ENCODE measurements around the gene NDUFAF4.
"Not testable (repeated sequence)": the region's sequence is repeated elsewhere in the genome, so short reads cannot be mapped to it uniquely, and the experiment has no call there.

The NDUFAF4 gene

DNA sequence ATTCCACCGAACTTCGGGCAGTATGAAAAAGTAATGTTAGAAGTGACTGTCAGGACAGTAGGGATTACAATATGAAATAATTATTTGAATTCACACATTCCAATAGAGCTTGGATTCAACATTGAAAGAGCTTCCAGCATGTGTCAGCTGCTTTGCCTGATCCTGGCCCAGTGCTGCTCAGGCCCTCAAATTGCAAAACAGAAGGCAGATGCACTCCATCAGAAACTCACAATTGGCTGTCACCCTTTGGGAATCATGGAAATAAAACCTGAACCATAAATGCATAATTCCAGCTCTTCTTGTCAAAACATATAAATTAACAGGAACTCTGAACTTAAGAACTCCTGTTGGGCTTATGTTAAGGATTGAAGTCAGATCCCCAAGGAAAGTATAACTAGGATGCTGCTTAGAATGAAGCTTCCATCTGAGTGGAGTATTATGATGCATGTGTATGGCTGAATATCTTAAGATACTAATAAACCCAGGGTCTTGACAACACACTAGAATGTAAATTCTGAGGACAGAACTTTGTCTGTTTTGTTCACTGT is 1.8 kb upstream of the NDUFAF4 start:
- in situ Hi-C loops (cut with HindIII; ENCODE audit: low sequenced_read_pairs), result no loop called here

GRCh38 chr6:96899019-96899418 is 1.3 kb upstream of the NDUFAF4 start:
- in situ Hi-C loops (cut with HindIII; ENCODE audit: low sequenced_read_pairs), result no loop called here

DNA sequence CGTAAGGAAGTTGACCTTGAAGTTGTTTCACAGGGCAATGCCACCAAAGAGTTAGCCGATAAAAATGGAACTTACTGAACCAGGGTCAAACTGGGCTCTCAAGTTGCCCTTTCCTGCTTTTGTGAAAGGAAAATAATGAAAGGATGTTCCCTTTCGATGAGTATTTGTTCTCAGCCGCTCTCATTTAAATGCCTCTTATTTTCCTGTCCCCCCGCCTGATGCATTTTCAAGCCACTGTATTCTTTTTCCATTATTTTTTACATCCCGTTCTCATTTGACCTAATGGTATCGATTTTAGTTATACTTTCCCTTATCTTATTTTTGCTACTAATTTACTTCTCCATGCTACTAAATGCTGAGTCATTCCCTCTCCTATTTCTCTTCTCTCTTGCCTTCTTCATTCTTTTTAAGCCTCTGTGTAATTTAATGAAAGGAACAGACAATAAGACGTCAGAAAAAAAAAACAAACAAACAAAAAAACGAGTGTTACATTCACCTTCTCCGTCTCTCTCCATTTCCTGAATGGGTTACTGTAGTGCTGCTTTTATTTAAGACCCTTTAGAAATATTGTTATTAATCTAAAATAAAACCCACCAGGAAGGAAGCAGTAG is 655 bp upstream of the NDUFAF4 start:
- in situ Hi-C loops (cut with HindIII; ENCODE audit: low sequenced_read_pairs), result no loop called here

GRCh38 chr6:96889146-96889545 is 8.5 kb downstream of the NDUFAF4 start:
- in situ Hi-C loops (cut with HindIII; ENCODE audit: low sequenced_read_pairs), result no loop called here

DNA sequence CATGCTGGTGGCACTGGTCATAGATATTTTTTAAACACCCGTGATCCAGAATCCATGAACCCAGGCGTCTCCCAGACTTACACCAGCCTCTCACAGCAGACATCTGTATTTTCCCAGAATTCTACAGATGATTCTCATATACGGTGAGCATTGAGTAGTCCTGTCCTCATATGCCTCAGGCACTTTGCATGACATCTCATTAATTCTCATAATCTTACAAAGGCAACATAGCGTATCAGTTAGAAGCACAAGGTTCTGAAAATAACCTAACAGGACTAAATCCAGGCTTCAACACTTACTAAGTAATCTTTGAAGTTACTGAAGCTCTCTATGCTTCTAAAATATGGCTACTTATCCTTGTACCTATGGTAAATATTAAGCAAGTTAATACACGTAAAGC is 8.9 kb downstream of the NDUFAF4 start:
- in situ Hi-C loops (cut with HindIII; ENCODE audit: low sequenced_read_pairs), result no loop called here

GRCh38 chr6:96886519-96886918 is 11.2 kb downstream of the NDUFAF4 start:
- in situ Hi-C loops (cut with HindIII; ENCODE audit: low sequenced_read_pairs), result no loop called here

DNA sequence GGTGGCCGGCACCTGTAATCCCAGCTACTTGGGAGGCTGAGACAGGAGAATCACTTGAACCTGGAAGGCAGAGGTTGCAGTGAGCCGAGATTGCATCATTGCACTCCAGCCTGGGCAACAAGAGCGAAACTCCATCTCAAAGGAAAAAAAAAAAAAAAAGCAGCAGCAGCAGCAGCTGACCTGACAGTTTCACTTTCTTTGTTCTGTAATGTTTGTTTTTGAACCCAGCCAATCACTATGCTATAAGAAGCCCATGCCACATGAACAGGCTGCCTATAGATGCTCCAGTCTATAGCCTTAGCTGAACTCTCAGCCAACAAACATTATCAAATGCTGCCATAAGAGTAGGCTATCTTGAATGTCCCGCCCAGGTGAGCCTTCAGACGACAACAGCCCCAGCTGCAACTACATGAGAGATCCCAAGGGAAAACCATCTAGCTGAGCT is 12.5 kb downstream of the NDUFAF4 start:
- in situ Hi-C loops (cut with HindIII; ENCODE audit: low sequenced_read_pairs), result not testable (repeated sequence)

DNA sequence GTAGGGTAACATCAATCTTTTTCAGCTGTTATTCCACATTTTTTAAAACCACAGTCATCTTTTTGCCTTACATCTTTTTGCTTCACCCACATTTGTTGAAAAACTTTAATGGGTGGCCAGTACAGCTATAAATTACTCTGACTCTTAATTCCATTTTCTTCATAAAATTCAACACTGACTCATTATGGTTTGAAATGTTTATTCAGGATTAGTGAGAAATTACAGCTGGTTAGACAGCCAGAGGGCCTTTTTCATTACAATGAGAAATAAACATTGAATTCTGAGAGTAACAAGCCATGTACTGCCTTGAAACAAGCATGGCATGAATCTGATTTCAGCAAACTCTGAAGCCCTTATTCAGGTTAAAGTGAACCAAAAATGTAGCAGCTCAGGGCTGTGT is 19.5 kb downstream of the NDUFAF4 start:
- in situ Hi-C loops (cut with HindIII; ENCODE audit: low sequenced_read_pairs), result no loop called here

GRCh38 chr6:96876886-96877545 is 20.7 kb downstream of the NDUFAF4 start:
- in situ Hi-C loops (cut with HindIII; ENCODE audit: low sequenced_read_pairs), result no loop called here

GRCh38 chr6:96872976-96873375 is 24.7 kb downstream of the NDUFAF4 start:
- in situ Hi-C loops (cut with HindIII; ENCODE audit: low sequenced_read_pairs), result no loop called here

DNA sequence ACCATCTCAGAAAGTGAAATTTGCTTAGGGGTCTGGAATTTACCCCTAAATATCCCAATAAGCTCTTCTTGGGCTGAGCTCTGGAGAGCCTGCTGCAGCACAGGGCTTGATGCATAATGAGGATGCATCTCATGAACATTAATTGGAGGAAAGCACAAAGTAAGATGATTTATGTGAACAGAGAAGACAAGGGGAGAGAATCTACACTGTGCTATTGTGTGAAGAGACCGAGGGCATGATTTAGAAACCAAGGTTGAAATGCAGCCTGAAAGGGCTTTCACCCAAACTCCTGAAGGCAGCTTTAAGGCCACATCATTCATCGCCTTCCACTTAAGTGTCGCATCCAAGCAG is 32.7 kb downstream of the NDUFAF4 start:
- in situ Hi-C loops (cut with HindIII; ENCODE audit: low sequenced_read_pairs), result no loop called here

GRCh38 chr6:96864216-96865054 is 33.3 kb downstream of the NDUFAF4 start:
- in situ Hi-C loops (cut with HindIII; ENCODE audit: low sequenced_read_pairs), result no loop called here

DNA sequence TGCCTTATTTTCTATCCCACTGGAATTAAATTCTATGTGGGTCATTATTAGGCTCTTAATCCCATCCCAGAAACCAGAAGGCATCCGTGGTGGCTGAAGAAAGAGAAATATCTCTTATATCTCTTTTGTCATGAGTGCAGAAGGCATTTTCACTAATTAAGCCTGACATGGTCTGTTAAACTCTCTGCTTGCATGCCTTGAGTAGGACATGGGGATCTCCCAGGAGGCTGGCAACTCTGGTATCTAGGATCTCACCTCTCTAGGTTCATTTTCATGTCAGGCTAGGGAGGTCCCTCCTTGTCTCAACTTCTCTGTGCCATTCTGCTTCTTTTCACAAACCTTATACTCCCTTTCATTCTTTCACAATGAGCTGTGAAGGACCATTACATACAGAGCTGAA is 35.1 kb downstream of the NDUFAF4 start:
- in situ Hi-C loops (cut with HindIII; ENCODE audit: low sequenced_read_pairs), result no loop called here

GRCh38 chr6:96861588-96861987 is 36.1 kb downstream of the NDUFAF4 start:
- in situ Hi-C loops (cut with HindIII; ENCODE audit: low sequenced_read_pairs), result no loop called here

DNA sequence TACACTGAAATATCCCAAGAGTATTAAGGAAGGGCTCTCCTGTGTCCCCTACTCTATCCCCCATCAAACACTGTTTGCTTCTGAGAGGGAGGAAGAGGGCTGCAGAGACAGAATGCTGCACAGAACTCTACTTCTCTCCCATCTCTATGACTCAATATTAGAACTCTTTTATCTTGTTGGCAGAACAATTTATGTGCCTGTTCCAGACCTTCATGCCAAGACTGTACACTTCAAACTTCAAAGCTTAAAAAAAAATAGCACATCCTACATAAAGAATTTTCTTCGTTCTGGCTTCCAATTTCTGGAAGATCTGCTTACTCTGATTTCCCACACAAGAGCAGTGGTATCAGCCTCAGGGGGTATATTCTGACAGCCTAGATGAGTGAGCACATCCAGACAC is 40.8 kb downstream of the NDUFAF4 start:
- in situ Hi-C loops (cut with HindIII; ENCODE audit: low sequenced_read_pairs), result no loop called here

DNA sequence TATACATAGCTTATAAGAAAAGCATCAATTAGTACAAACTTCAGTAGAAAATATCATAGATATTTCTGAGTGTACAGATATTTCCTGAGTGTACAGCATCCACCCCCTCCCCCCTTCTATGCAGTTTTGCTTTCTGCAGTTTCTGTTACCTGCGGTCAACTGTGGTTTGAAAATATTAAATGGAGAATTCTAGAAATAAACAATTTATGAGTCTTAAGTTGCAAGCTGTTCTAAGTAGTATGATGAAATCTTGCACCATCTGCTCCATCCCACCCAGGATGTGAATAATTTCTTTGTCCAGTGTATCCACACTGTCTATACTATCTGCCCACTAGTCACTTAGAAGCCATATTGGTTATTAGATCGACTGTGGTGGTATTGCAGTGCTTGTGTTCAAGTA is 44.6 kb downstream of the NDUFAF4 start:
- in situ Hi-C loops (cut with HindIII; ENCODE audit: low sequenced_read_pairs), result no loop called here

GRCh38 chr6:96852605-96853004 is 45.1 kb downstream of the NDUFAF4 start:
- in situ Hi-C loops (cut with HindIII; ENCODE audit: low sequenced_read_pairs), result no loop called here

GRCh38 chr6:96851858-96852257 is 45.8 kb downstream of the NDUFAF4 start:
- in situ Hi-C loops (cut with HindIII; ENCODE audit: low sequenced_read_pairs), result no loop called here

DNA sequence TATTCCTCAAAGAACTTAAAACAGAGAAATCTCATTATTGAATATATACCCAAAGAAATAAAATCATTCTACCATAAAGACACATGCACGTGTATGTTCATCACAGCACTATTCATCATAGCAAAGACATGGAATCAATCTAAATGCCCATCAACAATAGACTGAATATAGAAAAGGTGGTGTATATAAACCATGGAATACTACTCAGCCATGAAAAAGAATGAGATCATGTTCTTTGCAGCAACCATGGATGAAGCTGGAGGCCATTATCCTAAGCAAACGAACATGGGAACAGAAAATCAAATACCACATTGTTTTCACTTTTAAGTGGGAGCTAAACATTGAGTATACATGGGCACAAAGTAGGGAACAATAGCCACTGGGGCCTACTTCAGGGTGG is 48.1 kb downstream of the NDUFAF4 start:
- in situ Hi-C loops (cut with HindIII; ENCODE audit: low sequenced_read_pairs), result no loop called here

- in situ Hi-C loops (cut with HindIII; ENCODE audit: low sequenced_read_pairs), result no loop called here
Measured at GRCh38 chr6:96844530-96844929, 53.2 kb downstream of the NDUFAF4 start.

DNA sequence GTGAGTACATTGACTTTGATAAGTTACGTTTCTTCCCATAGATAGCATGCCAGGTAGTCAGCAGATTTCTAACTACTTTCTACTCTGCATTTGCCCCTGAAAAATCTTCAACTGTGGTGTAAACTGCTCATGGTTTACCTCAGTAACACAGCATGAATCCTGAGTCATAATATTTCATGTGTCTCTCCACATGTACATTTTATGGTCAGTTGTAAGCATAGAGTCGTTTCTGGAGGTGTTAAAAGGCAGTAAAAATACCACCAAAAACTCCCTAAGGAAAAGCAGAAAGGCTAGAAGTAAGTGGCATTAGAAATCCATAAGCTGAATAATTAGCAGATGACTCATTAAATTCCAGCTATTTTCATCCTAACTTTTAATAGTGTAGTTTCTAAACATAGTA is 56.3 kb downstream of the NDUFAF4 start:
- in situ Hi-C loops (cut with HindIII; ENCODE audit: low sequenced_read_pairs), result no loop called here
